Measurements from ENCODE around the gene PPP1R12C. TPM values are rescaled to one million over a fixed set of nuclear protein-coding genes. Genes with fewer than 3 reads are reported as not detected.

Gene PPP1R12C
- total RNA-seq, 1 experiment from 2014 or later = 79.9 TPM

DNA sequence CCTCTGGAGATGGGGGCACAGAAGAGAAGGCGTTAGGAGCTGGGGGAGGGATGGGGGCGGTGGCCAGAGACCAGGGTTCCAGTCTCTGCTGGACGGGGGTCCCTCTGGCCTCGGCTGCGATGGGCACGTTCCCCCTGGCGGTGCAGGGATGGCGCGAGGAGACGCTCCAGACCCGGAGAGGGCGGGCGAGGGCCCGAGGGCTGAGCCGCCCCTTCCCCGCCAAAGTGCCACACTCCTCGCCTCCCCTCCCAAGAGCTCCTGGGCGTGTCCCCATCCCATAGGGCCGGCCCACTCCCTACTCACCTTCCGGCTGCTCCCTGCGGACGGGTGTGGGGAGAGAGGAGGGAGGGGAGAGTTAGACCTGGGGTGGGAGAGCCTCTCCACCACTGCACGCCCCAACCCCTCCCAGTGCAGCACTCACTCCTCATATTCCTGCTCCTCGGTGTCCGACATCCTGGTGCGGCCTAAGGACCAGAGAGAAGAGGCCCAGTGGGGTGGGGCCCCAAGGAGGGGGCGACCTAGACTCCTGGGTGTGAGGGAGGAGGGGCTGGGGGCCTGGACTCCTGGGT, 29.4 kb upstream of the PPP1R12C start:
- Histone ChIP-seq H2BK5ac (ENCODE audit: insufficient read length, low read length) (no peak overlapping the region), H3K79me1 (ENCODE audit: insufficient read depth, low read depth, low read length, poor library complexity, severe bottlenecking) (peaks cover 3% of the 10 kb centered on the region), H3K4ac (ENCODE audit: low read depth, low read length) (no peak overlapping the region), H3K56ac (ENCODE audit: insufficient read length, low read depth, low read length) (no peak overlapping the region), H3K18ac (ENCODE audit: insufficient read length, low read depth, low read length) (no peak overlapping the region), H3K4me2 (ENCODE audit: insufficient read depth, insufficient read length, low read length) (peak overlapping the region; percentile 52), H4K20me1 (ENCODE audit: control insufficient read depth, insufficient read depth, insufficient read length) (no peaks in the 10 kb centered on the region), H3K9me3 (ENCODE audit: control insufficient read depth, low read depth, low read length) (no peaks in the 10 kb centered on the region), H2BK15ac (ENCODE audit: low read depth, low read length) (no peak overlapping the region), H4K5ac (ENCODE audit: insufficient read length, low read depth, low read length) (no peak overlapping the region), H3K4me1 (ENCODE audit: insufficient read depth, low read length) (peaks cover 11% of the 10 kb centered on the region; the same call in 1 of the 2 replicates), H2AK5ac (ENCODE audit: insufficient read length, low read length) (no peak overlapping the region), H3K14ac (ENCODE audit: insufficient read depth, low read length) (no peak overlapping the region), H3K23ac (ENCODE audit: insufficient read length, low read depth, low read length) (no peak overlapping the region), H4K91ac (ENCODE audit: insufficient read length, low read depth, low read length) (no peak overlapping the region), H2BK12ac (ENCODE audit: insufficient read length, low read depth, low read length) (no peak overlapping the region), H2BK120ac (ENCODE audit: low read depth, low read length, poor library complexity, severe bottlenecking) (no peak overlapping the region), H2BK20ac (ENCODE audit: low read depth, low read length, poor library complexity, severe bottlenecking) (no peak overlapping the region), H3K79me2 (ENCODE audit: insufficient read depth, low read length) (no peaks in the 10 kb centered on the region), H3K23me2 (ENCODE audit: insufficient read length, low read depth, low read length, poor library complexity, severe bottlenecking) (no peaks in the 10 kb centered on the region), H3T11ph (ENCODE audit: low read length) (no peak overlapping the region), H3K27me3 (ENCODE audit: insufficient read depth, low read length) (no peaks in the 10 kb centered on the region), H4K8ac (replicated peaks; ENCODE audit: insufficient read length, low read depth, low read length) (no peak overlapping the region), H2AFZ (ENCODE audit: low read length) (no peak overlapping the region), H3K9ac (ENCODE audit: extremely low read depth, insufficient read length, low read length) (no peak overlapping the region), H3K27ac (ENCODE audit: insufficient read length, low read depth, low read length) (no peak overlapping the region)
- no peak; the same call in 2 of the 3 replicates for TF ChIP-seq CTCF (conservative IDR thresholded peaks at IDR 0.05)
- H3K9me3 Mint-ChIP-seq = no peaks in the 10 kb centered on the region; a peak in 2 of 5 replicates
- peaks cover 14 to 33% (median 27%) of the 10 kb centered on the region in 3 experiments for H3K36me3 Mint-ChIP-seq (ENCODE audit: insufficient read depth in 1 of 3, low read depth in 3 of 3)
- peak overlapping the region in 2 of 3 experiments; percentile 44 to 88; a peak in 3 of 7 replicates for H3K27ac Mint-ChIP-seq
- H3K27me3 Mint-ChIP-seq (ENCODE audit: low read depth) = peaks cover 7% of the 10 kb centered on the region
- no CpG with 5 or more reads among the region's 27 CpGs for WGBS (ENCODE audit: extremely low coverage, insufficient read length, low lambda C conversion rate)
- DNase-seq = peak; percentile 95
- peak overlapping the region; percentile 58 to 80 for H3K4me3 Mint-ChIP-seq
- peaks cover 29 to 39% of the 10 kb centered on the region in 2 experiments for H3K4me1 Mint-ChIP-seq

Measured in H9 (cell line).